Body of pancreas (tissue), 4 donors: Measurements from ENCODE around the gene AKAP13. TPM values are rescaled to one million over a fixed set of nuclear protein-coding genes. Genes with fewer than 3 reads are reported as not detected.

Source experiments
- ATAC-seq: fragments of 150-250 bp; one replicate; pipeline ENCODE4 v1.9.1; 2016
- DNase-seq, 4 donors: peaks; one replicate each; pipeline ENCODE4 v3.0.0-alpha.2; 2019
- H3K27ac ChIP-seq, 4 donors: fragments of 200-600 bp; sonication (generic); 1 replicate in 3 of 4; 2 replicates in 1 of 4; pipeline versions ENCODE4 v1.5.1 to v1.6.1; 2016 to 2019; ENCODE audit warnings: mild to moderate bottlenecking in 1 of 4, mixed read lengths in 1 of 4, moderate library complexity in 1 of 4
- H3K27me3 ChIP-seq, 2 donors: fragments of 200-600 bp; sonication (generic); one replicate each; pipeline ENCODE4 v1.6.0; 2016; ENCODE audit warnings: mild to moderate bottlenecking in 1 of 2
- H3K36me3 ChIP-seq, 2 donors: fragments of 200-600 bp; sonication (generic); replicated peaks in 1 of 2; 2 replicates each; pipeline ENCODE4 v1.5.1; 2016; ENCODE audit warnings: low read depth in 2 of 2; ENCODE audit not compliant: insufficient read depth in 1 of 2
- H3K4me1 ChIP-seq: fragments of 200-600 bp; sonication (generic); one replicate; pipeline ENCODE4 v1.6.0; 2016
- H3K4me3 ChIP-seq, 2 donors: fragments of 200-600 bp; sonication (generic); 1 replicate in 1 of 2; 2 replicates in 1 of 2; pipeline ENCODE4 v1.5.1; 2016 to 2019
- H3K9me3 ChIP-seq, 3 donors: fragments of 200-600 bp; sonication (generic); 1 replicate in 2 of 3; 2 replicates in 1 of 3; pipeline ENCODE4 v1.5.1; 2016
- CTCF ChIP-seq, 7 experiments: fragments of 450-650 bp in 4 of 7; fragments of 200-600 bp in 3 of 7; sonication (generic) in 3 of 7; IDR thresholded peaks; one replicate each; pipeline ENCODE4 v1.5.1; 2016 to 2019; ENCODE audit warnings: antibody characterized with exemption in 7 of 7
- POLR2A ChIP-seq, 3 donors: fragments of 450-650 bp; IDR thresholded peaks; one replicate each; pipeline ENCODE4 v1.6.1; 2016; ENCODE audit warnings: antibody characterized with exemption in 3 of 3, mild to moderate bottlenecking in 2 of 3
- WGBS, 2 donors: methylation state at CpG; one replicate each; pipeline ENCODE4 v1.1.5; 2017; 5-methylcytosine and 5-hydroxymethylcytosine counted together
- intact Hi-C: fragments of 100-400 bp; cut with DNase I; formaldehyde crosslinking; loops from one replicate; pipeline ENCODE4 v1.15.1; 2023
- total RNA-seq, 2 donors: library from RNA; depleted of rRNA; stranded (reverse); fragments of >200 nt; gene quantifications; one replicate each; pipeline ENCODE4 v1.1.0, GENCODE V29; 2016

AKAP13 gene
- total RNA-seq, 2 donors from 2014 or later = 102 to 160 TPM

- Histone ChIP-seq H3K27ac (peak overlapping the region in 2 of 4 donors; percentile 4 to 47), H3K36me3 (peaks cover 21 to 64% of the 10 kb centered on the region in 2 donors), H3K9me3 (no peaks in the 10 kb centered on the region), H3K4me1 (peaks cover 18% of the 10 kb centered on the region), H3K4me3 (no peak overlapping the region), H3K27me3 (no peaks in the 10 kb centered on the region)
- TF ChIP-seq POLR2A (IDR thresholded peaks at IDR 0.05) (no peak), CTCF (IDR thresholded peaks at IDR 0.05) (no peak)
- intact Hi-C loops = no loop called here
- 79 to 95% methylated on average over 2 of the region's 2 CpGs for WGBS, 2 donors
- ATAC-seq (no peak), DNase-seq (no peak)
Observed at GRCh38 chr15:85726454-85726853, 346.1 kb downstream of the AKAP13 start.

- H3K4me3 ChIP-seq = no peak overlapping the region
- 68 to 71% methylated on average over 2 of the region's 2 CpGs for WGBS, 2 donors
- DNase-seq (no peak), ATAC-seq (no peak)
- intact Hi-C loops = no loop called here
- H3K4me1 ChIP-seq = peaks cover 17% of the 10 kb centered on the region
- TF ChIP-seq POLR2A (IDR thresholded peaks at IDR 0.05) (no peak), CTCF (IDR thresholded peaks at IDR 0.05) (no peak)
- H3K9me3 ChIP-seq = no peaks in the 10 kb centered on the region
- no peaks in the 10 kb centered on the region for H3K27me3 ChIP-seq
- H3K36me3 ChIP-seq = peaks cover 21 to 62% of the 10 kb centered on the region in 2 donors
- peak overlapping the region in 3 of 4 donors; percentile 4 to 47 (median 22) for H3K27ac ChIP-seq
Observed at GRCh38 chr15:85727068-85727467, 346.7 kb downstream of the AKAP13 start.

GRCh38 chr15:85730001-85730820, 349.8 kb downstream of the AKAP13 start:
- TF ChIP-seq CTCF (IDR thresholded peaks at IDR 0.05) (peak; percentile 39 to 85 (median 79)), POLR2A (IDR thresholded peaks at IDR 0.05) (no peak)
- peak in 3 of 4 donors; percentile 43 to 71 (median 53) for DNase-seq
- H3K4me3 ChIP-seq = no peak overlapping the region
- no peaks in the 10 kb centered on the region for H3K9me3 ChIP-seq
- H3K27ac ChIP-seq = peak overlapping the region in 2 of 4 donors; percentile 6 to 25
- no peaks in the 10 kb centered on the region for H3K4me1 ChIP-seq
- peaks cover 13 to 59% of the 10 kb centered on the region in 2 donors for H3K36me3 ChIP-seq
- intact Hi-C loops = loop anchor here (5.0 kb wide), 1 partner anchor 102 kb away; no protein-coding TSS in a partner anchor
- ATAC-seq = peak; percentile 85
- WGBS, 2 donors = 30 to 33% methylated on average over 5 of the region's 5 CpGs
- H3K27me3 ChIP-seq = no peaks in the 10 kb centered on the region

GRCh38 chr15:85733416-85733815, 353.0 kb downstream of the AKAP13 start:
- Histone ChIP-seq H3K36me3 (peaks cover 20 to 52% of the 10 kb centered on the region in 2 donors), H3K27ac (no peak overlapping the region), H3K27me3 (no peaks in the 10 kb centered on the region), H3K4me3 (no peak overlapping the region), H3K9me3 (no peaks in the 10 kb centered on the region), H3K4me1 (no peaks in the 10 kb centered on the region)
- intact Hi-C loops = loop anchor here (5.0 kb wide), 1 partner anchor 99 kb away; no protein-coding TSS in a partner anchor
- TF ChIP-seq POLR2A (IDR thresholded peaks at IDR 0.05) (no peak), CTCF (IDR thresholded peaks at IDR 0.05) (no peak)
- DNase-seq (no peak), ATAC-seq (no peak)
